T-helper 2 cell treated with Interferon-gamma antibody and Interleukin-4, amounts not matched to agents 100 ng/mL and 5 ng/mL, for 36 hours (primary cell): ENCODE results near the gene TARBP1. TPM values are rescaled to one million over a fixed set of nuclear protein-coding genes. Genes with fewer than 3 reads are reported as not detected.

ENCODE experiments used
- intact Hi-C: fragments of 100-400 bp; cut with micrococcal nuclease; formaldehyde crosslinking; loops from one replicate; pipeline ENCODE4 v1.15.1; 2023
- total RNA-seq: library from RNA; stranded (reverse); gene quantifications from 2 replicates; pipeline ENCODE4 v1.2.3, GENCODE V29; 2022

Gene TARBP1
- total RNA-seq, 1 donor from 2014 or later, result 55.8 TPM

DNA sequence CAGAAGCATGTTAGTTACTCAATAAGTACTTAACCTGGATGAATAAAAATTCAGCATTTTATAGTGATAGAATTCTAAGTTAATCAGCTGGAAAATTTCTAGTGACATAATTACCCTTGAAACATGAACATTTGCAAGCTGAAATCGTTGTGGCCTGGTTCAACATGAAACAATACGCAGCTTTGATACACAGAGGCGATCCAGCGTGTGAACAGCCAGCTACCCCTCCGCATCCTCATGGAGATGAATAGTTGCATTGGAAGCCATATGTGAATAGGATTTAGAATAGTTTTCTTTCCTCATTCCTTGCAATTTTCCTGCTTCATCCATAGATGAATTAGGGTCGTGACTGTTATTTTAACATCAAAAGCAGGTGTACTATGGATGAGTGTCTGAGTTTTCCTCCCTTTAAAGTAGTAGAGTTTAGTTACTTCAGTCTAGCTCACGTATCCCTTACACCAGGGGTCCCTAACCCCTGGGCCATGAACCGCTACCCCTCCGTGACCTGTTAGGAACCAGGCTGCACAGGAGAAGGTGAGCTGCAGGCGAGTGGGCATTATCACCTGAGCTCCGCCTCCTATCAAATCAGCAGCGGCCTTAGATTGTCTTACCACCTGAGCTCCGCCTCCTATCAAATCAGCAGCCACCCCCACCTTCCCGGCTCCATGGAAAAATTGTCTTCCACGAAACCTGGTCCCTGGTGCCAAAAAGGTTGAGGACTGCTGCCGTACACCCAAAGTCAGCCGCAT is 6.2 kb upstream of the TARBP1 start:
- intact Hi-C loops, result no loop called here

DNA sequence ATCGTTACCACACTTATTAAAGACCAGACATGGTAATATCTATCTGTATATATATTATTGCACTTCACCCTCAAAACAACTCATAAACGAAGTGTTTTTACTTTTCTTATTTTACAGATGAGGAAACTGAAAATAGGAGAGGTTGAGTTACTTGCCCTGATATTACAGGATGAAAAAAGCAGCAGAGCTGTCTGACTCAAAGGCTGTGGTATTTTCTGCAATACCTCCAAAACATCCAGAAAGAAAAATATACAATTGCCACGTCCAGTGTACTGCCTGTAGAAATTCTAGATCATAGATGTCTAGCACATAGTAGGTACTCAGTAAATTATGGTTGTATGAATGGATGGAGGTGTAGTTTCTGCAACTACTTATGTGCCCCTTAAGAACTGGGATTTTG is 5.2 kb upstream of the TARBP1 start:
- intact Hi-C loops, result no loop called here

- intact Hi-C loops, result no loop called here
Observed at GRCh38 chr1:234481771-234482170, 2.8 kb upstream of the TARBP1 start.

DNA sequence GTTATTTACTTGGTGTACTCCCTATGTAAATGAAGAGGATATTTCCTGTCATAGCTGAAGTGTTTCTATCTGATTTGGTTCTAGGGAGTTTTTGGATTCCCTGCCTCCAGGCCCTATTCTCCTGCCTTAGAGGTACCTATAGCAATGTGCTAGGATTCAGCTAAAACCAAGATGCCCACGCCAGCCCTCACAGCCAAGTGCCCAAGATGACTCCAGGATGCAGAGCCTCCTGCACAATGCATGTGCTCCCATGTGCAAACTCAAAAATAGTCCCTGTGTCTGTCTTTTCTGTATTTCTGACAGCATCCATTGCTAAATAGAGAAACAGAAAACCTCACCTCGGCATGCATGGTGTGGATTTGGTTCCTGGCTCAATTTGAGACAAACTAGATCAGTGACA is 887 bp upstream of the TARBP1 start:
- intact Hi-C loops, result loop anchor here (2.0 to 5.0 kb wide), 3 partner anchors 81 to 1022 kb away; partner anchors contain the start of genes ARID4B, B3GALNT2 and GGPS1

GRCh38 chr1:234479310-234479559 is 256 bp upstream of the TARBP1 start:
- intact Hi-C loops, result loop anchor here (2.0 to 5.0 kb wide), 3 partner anchors 80 to 1023 kb away; partner anchors contain the start of genes ARID4B, B3GALNT2 and GGPS1

- intact Hi-C loops, result loop anchor here (1.0 to 5.0 kb wide), 6 partner anchors 79 to 1024 kb away; partner anchors contain the start of genes ARID4B, B3GALNT2, COA6 and GGPS1
Observed at GRCh38 chr1:234478152-234478480, 863 bp downstream of the TARBP1 start.

DNA sequence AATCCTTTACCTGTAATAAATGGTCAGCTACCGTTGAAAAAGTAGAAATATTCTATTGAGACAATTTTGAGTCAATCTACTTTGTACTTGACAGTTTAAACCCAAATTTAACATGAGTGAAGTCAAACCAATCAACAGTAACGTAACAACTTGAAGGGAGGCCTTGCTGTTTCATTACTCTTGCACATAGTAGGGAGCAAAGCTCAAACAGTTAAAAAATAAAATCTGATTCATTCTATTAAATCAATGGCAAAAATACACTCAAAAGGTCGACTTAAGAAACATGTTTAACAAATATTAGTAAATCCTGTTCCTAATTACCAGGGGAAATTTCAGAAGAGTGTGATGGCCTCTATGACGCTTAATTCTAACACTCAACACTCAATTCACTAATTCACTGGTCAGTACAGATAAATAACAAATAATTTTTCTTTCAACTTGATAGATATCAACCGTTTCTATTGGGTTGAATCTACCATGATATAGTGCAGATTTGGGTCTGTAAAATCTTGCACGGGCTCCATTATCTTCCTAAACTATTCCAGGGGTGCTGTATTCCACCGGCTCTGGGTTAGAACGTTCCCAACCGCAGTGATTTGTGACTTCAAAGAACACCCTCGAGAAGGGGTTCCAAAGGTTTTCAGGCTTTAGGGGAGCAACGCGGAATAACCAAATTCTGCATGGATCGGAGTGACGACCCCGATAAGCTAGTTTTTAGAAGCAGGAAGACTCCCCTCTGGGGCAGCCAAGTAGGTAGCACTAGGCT is 1.4 kb downstream of the TARBP1 start:
- intact Hi-C loops, result loop anchor here (1.0 to 5.0 kb wide), 6 partner anchors 79 to 1025 kb away; partner anchors contain the start of genes ARID4B, B3GALNT2, COA6 and GGPS1

DNA sequence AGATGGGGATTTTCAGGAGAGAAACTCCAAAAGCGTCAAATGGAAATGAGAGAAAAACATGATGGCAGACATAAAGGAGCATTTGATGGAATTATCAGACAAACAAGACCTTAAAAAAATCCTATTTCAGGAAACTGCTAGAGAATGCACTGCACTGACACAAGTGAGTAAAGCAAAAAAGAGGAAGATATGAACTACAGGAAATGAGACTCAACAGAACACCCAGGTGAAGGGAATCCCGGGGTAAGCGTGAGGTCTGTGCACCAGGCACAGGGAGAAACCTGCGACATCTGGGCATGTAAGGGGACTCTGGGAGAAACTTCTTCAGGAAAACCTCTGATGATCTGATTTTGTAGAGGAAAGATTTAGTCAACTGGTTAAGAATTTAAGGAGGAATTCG is 2.8 kb downstream of the TARBP1 start:
- intact Hi-C loops, result loop anchor here (5.0 kb wide), 2 partner anchors 851 to 1026 kb away; partner anchors contain the start of genes ARID4B, B3GALNT2 and GGPS1

DNA sequence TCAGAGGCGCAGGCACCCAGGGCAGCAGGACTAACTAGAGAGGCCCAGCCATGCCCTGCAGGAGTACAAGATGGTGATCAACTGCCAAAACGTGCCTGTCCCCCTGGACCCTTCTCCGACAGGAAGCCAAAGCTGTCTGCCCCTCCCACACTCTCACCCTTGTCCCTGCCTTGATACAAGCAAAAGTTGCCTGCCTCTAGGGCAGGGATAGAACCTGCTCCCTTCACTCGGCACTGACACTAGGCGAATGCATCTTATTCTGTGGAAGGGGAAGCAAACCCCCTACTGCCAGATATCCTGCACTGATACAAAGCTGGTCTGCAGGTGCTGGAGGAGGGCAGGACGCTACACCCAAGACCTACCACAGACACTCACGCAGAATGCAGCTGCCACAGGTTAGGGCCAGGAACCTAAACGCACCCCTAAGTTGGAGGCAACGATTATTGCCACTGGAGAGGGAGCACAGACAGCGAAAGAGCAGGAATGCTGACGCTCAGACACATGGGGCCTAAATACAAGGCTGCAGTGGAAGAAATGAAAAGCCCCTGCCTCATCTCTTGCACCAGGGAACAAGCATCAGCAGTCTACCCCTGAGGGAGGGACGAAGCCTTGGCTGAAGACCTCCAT is 3.7 kb downstream of the TARBP1 start:
- intact Hi-C loops, result loop anchor here (5.0 kb wide), 2 partner anchors 852 to 1027 kb away; partner anchors contain the start of genes ARID4B, B3GALNT2 and GGPS1

DNA sequence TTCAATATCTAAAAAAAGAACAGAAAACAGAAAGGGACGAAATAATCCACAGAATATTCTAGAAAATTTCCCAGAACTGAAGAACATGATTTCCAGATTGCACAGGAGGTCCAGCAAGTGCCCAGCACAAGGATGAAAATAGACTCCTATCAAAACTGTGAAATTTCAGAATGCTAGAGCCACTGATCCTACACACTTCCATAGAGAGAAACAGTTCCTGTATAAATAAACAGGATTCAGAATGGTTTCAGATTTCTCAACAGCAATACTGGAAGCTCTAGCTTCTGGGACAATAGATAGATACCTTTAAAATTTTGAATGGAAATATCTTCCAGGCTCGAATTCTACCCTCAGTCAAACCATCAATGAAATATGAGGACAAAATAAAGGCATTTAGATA is 4.6 kb downstream of the TARBP1 start:
- intact Hi-C loops, result no loop called here

DNA sequence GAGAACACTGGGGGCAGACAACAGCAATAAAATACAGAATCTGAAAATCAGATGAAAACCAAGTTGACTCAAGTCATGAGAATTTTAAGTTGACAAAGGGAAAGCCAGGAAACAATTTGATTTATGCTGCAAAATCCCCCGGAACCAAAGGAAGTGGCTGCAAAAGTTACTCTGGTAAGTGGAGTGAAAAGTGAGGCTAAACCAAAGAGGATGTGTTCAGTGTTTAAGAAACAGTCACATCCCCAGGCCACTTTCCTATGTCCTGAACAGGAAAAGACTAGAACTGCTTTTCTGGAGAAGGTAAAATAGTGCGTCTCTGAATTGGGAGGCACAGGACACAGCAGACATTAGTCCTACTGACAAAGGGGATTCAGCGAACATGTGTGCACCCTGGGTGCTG is 5.9 kb downstream of the TARBP1 start:
- intact Hi-C loops, result no loop called here

- intact Hi-C loops, result no loop called here
Observed at GRCh38 chr1:234469376-234469775, 9.6 kb downstream of the TARBP1 start.

- intact Hi-C loops, result no loop called here
Observed at GRCh38 chr1:234468580-234468979, 10.4 kb downstream of the TARBP1 start.

- intact Hi-C loops, result no loop called here
Observed at GRCh38 chr1:234467821-234468220, 11.2 kb downstream of the TARBP1 start.

DNA sequence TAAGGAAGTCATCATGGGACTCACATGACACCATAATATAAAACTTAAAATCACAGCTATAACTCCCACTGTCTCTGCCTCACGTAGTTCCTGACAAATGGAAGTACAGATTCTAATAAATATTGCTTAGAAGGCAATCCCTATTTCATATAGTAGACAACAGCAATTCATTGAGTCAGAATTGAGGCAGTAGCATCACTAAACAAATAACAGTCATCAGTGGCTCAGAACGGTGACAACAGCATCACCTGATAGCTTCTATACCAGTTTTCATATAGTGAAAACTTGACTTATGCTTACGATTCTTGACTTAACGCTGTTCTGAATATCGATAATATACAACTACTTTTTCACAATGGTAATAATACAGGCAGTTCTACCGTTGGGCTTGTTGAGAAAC is 12.0 kb downstream of the TARBP1 start:
- intact Hi-C loops, result no loop called here

- intact Hi-C loops, result no loop called here
Observed at GRCh38 chr1:234463749-234464148, 15.2 kb downstream of the TARBP1 start.

- intact Hi-C loops, result no loop called here
Observed at GRCh38 chr1:234460652-234461051, 18.3 kb downstream of the TARBP1 start.

GRCh38 chr1:234458352-234459017 is 20.5 kb downstream of the TARBP1 start:
- intact Hi-C loops, result no loop called here

DNA sequence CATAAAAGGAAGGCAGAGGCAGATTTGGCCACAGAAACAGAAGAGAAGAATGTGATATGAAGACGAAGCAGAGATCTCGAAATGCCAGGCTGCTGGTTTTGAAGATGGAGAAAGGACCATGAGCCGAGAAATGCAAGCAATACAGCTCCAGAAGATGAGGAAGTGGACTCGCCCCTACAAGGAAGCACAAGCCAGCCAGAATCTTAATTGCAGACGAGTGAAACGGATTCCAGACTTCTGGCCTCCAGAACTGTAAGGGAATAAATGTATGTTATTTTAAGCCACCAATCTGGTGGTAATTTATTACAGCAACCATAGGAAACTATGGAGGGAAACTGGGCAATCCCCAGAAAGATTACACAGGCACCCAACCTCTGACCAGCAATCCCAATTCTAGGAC is 24.1 kb downstream of the TARBP1 start:
- intact Hi-C loops, result no loop called here

GRCh38 chr1:234452406-234452965 is 26.5 kb downstream of the TARBP1 start:
- intact Hi-C loops, result no loop called here

- intact Hi-C loops, result no loop called here
Observed at GRCh38 chr1:234440348-234440747, 38.6 kb downstream of the TARBP1 start.
